ENCODE data around the gene KDM3A.

GRCh38 chr2:86488561-86489250 is 47.5 kb downstream of the KDM3A start:
- no peak for TF ChIP-seq CTCF (IDR thresholded peaks at IDR 0.05 in 8 of 11, conservative IDR thresholded peaks at IDR 0.05 in 3 of 11)
- TF ChIP-seq POLR2A (IDR thresholded peaks at IDR 0.05) = no peak
- TF ChIP-seq POLR2AphosphoS5 (IDR thresholded peaks at IDR 0.05) = peak in 1 of 3 donors; percentile 22
